NCI-H748 (cell line): Measurements from ENCODE around the gene TMEM236.

Experiments used
- DNase-seq: peaks from one replicate; lab custom pipeline; 2025; ENCODE audit not compliant: unreplicated experiment; lab: John Stamatoyannopoulos, UW

Gene TMEM236

DNA sequence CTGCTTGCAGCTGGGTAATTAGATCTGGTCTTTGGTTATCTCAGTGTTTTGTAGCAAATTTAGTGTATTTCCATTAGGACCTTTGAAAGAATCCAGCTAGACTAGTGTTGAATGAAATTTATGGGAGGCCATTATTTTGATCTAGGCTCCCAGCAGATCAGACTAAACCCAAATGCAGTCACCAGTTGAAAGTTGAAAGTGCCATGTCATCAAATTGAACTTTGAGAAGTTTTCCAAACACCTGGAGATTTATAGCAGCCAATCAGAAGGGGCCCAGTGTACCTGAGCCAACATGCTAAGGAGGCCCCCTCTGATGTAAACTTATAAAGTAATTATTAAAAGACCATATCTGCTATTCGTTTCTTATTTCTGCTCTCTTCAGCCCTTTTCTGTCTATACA is 11.3 kb upstream of the TMEM236 start:
- DNase-seq: no peak

DNA sequence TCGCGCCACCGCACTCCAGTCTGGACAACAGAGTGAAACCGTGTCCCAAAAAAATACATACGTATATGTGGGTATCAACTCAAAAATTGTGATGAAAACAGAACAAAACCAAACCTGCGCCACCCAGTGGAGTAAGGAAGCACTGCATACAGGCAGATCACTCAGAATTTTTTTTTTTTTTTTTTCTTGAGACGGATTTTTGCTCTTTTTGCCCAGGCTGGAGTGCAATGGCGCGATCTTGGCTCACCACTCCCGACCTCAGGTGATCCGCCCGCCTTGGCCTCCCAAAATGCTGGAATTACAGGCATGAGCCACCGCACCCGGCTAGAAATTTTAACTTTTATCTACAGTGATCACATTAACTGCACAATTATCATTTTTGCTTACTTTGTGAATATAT is 9.1 kb upstream of the TMEM236 start:
- peak; percentile 26 for DNase-seq

DNA sequence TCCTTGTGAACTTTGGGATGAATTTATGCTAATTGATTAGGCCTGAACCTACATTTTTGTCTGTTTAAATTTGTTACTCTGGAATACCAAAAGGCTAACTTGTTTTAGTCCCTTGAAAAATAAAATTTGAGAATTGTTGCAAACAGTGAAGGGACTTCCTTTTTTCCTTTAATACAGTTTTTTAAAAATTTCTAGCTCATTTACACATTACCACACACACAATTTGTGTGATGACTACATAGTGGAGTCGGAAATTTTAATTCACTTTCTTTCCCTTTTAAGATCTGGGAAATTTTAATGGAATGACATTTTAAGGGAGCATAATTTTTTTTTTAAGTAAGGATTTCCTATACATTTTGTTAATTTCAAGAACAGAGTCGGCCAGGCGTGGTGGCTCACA is 8.6 kb upstream of the TMEM236 start:
- DNase-seq: no peak

DNA sequence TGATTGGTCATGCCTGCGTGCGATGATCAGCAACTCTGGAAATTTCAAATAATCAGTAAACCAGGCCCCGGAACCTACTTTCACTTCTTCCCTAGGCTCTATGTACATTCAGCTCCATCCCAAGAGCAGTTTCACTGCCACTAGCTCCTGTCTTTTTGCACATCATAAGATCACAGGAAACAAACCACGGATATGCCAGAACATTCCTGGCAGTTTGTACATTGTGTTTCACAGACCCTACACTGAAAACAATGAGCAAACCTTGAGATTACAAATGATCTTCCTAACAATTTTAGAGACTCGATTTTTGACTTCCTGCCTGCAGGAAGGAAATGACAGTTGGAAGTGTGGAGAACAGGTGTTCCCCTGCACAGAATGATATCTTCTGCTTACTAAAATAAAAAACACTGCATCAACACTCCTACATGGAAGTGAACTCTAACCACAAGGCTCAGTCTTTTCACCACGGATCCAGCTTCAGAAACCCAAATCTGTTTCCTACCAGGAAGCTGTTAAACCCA is 7.6 kb upstream of the TMEM236 start:
- DNase-seq: no peak

DNA sequence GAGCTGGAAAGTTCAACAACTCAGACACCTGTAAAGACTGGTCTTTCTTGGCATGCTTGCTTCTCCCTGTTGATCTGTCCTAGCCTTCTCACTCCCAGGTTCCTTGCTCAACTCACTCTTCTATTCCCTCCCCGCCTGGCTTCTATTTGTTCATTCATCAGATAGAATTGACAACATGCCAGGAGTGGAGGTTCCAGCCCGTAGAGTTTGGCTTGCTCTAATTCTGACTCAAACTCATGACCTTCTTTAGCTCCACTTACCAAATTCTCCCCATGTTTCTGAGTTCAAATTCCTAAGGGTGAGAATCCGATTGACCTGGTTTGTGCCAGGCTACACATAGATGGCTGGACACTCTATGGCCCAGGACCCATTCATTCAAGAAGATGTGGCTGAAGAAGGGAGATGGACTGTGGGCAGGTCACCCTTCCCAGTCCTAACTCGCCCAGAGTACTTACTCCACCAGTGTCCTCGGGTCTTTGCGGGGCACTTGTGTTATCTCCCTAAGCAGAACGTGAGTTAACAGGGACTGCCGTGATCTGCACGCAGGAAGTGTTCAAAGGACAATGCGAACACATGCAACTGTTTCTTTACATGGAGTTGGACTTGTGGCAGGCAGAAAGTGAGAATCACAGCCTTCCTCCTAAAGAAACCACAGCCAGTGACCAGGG is 4.0 kb upstream of the TMEM236 start:
- DNase-seq: no peak

DNA sequence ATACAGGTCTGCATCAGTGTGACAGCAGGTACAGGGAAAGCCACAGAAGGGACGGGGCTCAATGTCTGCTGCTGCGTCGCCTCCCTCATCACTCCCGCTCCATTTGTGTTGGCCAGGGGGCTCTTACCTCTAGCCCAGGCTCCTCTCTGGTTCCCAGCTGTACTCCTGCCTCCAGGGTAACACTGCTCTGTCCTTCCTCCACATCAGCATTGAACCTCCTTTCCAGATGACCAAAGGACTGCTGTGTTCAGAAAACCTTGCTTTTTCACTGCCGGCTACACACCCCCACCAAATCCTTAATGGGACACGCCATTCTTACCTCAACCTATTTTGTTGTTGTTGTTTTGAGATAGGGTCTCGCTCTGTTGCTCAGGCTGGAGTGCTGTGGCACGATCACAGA is 2.1 kb upstream of the TMEM236 start:
- no peak for DNase-seq

DNA sequence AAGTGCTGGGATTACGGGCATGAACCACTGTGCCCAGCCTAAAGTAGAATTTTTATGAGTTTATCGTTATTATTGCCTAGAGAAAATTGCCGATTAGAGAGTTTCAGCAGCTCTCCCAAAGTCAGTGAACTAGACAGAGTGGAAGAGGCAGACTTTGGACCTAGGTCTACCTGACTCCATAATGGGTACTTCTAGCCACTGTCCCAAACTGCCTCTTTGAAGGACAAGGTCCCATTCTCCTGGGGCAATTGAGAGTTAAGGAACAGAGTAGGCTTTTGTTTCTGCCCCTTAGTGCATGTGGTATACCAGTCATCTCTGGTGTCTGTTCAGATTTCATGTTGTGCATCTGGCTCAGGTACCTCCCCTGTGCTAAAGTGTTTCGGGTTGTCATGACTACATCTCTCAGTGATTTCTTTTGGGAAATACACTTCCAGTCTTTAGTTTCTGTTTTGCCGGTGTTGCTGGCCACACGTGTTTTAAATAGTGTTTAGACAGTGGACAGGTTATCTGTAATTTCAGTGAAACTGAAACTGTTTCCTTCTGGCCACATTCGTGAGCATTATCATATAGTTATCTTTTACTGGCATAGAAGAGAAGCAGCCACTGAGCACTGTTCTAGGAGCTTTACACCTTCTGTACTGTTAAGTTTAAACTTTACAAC is 4.7 kb downstream of the TMEM236 start:
- DNase-seq: peak; percentile 55

DNA sequence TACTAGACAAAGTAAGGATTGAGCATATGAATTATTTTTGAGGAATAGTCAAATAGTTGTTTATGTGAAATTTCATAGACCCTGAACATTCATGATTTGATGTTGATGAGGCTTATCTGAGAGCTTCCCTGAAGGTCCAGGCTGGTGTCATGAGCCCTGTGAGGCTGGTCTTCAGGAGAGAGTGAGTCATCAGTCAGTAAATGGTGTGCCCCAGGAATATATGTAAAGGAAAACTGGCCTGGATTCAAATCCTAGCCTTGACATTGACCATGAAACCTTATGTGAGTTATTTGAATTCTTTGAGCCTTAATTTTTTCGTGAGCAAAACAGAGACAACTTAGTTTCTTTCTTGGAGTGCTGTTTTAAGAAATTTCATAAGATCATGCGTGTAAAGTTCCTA is 6.2 kb downstream of the TMEM236 start:
- no peak for DNase-seq

DNA sequence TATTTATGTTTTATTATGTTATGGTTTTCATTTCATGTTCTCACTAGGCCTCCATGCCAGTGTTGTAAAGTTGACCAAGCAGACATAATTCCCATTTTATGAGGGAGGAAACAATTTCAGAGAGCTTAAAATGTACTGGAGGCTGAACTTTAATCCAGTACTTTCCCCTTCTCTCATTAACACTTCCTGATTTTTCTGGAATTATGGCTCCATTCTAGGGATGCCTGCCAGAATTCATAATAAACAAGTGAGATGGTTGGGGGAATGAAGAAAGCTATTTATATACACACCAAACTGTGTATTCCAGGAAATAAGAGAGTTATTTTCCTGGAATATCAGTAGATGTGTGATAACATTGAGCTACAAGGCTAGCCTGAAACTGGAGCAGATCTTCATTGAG is 6.9 kb downstream of the TMEM236 start:
- DNase-seq: no peak

DNA sequence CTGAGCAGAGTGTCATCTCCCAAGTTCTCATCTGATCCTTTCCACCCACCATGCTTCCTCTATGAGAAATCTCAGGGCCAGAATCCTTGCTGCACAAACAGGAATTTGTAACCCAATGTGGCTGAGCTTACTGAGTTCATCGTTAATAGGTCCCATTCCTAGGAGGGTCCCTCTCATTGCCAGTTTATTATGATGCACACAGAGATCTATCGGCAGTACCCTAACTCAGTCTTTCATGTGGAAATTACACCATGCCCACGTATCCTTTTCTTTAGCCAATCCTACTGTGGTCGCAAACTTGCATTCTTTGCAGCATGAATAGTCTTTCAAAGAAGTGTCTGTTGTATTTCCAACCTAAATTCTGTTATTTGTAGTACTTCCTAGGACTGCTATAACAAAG is 12.1 kb downstream of the TMEM236 start:
- no peak for DNase-seq

DNA sequence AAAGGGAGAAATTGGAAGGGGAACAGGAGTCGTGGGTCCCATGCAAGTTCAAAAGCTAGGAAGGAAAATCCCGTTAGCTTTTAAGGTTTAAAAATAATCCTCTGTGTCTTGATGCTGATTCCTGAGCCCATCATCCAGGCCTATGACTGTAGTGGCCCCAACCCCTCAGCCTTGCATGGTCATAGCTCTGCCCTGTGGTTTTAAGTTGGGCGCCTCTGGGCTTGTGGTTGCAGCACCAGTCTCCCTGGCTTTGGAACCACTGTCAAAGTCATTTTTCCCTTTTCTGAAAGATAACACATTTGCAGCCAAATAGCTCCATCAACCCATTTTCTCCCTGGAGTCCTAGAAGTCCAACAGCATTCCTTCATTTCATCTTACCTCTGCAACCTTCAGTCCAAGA is 13.6 kb downstream of the TMEM236 start:
- DNase-seq: no peak

DNA sequence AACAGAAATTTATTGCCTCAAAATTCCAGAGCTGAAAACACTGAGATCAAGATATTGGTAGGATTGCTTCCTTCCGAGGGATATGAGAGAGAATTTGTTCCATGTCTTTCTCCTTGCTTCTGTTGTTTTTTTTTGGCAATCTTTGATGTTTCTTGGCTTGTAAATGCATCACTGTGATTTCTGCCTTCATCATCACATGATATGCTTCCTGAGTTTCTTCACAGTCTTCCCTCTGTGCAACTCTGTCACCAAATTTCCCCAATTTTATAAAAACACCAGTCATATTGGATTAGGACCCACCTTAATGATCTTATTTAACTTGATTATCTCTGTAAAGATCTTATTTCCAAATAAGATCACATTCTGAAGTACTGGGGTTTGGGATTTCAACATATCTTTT is 14.7 kb downstream of the TMEM236 start:
- no peak for DNase-seq

DNA sequence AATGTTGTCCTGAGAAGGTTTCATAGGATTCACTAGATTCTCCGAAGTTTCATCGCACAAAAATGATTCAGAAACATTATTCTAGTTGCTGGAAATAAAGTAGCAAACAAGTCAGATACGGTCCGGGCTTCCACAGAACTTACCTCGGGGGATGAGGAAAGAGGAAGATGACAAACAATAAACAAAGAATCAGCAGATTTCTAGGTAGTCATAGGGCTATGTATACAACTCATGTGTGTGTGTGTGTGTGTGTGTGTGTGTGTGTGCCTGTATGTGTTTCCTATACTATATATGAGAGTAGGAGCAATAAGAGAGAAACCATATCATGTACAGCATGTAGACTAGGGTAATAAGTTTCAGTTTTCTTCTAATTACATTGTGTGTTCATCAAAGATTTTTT is 16.5 kb downstream of the TMEM236 start:
- DNase-seq: no peak

DNA sequence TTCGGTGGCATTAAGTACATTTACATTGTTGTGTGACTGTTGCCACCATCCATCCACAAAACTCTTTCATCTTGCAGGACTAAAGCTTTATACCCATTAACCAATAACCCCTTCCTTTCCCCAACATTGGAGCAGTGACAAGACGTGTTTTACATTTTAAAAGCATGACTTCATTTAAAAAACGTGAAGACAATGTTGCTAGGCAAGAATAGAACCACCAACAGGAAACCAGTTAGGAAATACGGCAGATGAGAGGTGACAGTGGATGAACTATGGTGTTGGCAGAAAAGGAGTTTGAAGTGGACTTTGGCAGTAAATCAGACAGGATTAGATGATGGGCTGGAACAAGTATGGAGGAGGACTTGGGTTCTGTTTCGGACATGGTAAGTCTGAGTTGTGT is 17.0 kb downstream of the TMEM236 start:
- DNase-seq: no peak

DNA sequence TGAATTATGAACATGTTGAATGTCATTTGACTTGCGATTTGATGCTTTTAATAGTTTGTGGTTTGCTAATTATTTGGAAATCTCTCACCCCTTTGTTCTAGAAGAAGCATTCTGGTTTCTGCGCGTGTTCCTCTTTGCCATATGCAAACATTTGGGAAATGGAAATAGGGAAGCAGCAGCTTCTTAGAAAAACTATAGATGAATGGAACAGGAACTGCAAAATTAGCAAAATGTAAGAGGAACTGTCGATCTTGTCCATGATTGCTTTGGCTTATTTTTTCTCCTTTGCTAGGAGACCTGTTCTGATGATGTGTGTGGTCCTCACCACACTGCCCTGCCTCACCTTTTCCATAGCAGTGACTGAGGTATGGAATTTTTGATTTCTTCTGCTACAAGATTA is 19.0 kb downstream of the TMEM236 start:
- no peak for DNase-seq

DNA sequence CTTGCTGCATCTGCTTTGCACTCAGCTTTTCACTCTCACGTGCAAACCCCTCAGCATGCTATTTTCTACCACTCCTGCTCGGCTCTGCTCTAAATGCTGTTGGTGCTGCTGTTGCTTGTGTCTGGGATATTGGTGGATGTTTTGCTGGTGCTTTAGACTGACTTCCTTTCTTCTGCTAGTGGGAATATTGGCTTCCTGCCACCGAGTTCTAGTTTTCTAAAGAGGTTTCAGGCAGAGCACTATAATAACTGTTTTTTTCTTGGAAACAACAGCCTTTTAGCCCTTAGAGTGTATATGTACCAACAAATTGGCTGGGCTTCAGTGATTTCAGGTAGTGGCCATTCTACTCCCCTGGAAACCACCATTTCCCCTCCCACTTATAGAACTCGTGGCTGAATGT is 27.8 kb downstream of the TMEM236 start:
- no peak for DNase-seq

DNA sequence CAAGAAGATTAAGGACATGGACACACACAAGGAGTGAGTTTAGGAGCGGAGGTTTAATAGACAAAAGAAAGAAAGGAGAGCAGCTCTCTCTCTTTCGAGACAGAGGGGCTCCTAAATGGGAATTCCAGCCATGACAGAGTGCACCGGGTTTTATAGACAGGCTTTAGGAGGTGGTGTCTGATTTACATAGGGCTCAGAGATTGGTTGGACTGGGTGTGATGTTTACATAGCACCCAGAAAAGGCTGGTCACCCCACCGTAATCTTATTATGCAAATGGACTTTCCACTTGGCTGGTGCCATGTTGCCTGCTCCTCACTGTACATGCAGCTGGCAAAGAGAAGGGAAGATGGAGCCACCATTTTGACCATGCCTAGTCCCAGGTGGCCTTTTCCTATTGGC is 28.7 kb downstream of the TMEM236 start:
- DNase-seq: no peak

DNA sequence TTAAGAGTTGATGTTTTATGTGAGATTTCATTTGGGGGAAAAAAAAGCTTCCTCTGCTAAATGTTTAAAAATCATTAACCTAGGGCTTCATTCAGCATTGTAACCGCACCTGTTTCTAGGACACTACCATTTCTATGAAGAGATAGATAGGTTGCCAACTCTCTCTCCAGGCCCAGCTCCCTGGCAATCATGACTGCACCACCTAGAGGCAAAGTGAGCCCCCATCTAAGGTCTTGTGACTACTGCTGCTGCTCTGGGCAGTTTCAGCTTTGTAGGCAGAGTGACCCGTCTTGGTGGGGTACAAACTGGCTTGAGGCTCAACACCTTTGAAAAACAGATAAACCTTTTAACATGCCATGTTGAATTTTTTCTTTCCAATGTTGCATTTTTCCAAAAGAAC is 29.9 kb downstream of the TMEM236 start:
- DNase-seq: peak; percentile 23

DNA sequence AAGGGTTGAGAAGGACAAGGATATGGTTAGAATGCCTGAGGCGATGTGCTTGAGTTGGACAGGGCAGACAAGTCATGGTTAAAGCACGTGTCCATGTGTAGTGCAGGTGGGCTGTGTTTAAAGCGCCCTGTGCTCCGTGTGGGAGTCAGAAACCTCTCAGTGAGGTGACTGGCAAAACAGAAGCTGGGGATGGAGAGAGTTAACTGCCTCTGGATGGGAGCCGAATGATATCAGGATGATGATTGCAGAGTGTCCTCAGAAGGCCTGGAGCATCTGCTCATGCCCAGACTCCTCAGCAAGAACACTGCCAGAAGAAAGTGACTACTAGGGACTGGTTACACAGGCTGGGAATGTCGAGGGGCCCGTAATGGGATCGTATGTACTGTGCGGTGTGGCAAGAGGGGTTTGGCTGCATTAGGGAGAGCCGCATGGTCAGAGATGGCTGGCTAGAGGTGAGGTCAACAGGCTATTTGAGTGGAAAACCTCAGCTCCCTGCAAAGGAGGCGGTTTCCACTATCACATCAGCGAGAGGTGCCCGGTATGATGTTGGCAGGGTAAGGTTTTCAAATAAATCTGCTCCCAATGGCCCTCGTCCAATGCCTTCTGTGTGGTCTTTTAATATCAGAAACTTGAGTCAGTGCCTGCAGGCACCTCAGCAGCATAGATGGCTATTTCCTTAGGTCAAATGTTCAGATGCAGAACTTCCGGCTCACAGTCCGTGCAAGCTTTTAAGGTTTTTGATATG is 31.1 kb downstream of the TMEM236 start:
- no peak for DNase-seq

DNA sequence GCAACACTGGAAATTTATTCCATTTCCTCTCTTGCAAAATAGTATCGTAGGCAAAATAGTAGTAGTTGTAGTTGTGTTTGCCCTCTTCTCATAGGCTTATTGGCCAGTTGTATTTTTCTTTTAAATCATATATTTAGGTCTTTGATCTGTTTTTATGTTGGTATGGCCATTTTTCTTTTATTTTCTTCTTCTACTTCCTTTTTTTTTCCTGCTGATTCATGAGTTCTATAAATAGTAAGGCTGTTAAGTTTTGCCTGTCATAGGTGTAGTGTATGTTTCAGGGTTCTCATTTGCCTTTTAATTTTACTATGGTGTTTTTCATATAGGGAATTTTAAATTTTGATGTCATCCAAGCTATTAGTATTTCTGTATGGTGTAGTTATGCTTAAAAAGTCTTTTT is 31.8 kb downstream of the TMEM236 start:
- no peak for DNase-seq

DNA sequence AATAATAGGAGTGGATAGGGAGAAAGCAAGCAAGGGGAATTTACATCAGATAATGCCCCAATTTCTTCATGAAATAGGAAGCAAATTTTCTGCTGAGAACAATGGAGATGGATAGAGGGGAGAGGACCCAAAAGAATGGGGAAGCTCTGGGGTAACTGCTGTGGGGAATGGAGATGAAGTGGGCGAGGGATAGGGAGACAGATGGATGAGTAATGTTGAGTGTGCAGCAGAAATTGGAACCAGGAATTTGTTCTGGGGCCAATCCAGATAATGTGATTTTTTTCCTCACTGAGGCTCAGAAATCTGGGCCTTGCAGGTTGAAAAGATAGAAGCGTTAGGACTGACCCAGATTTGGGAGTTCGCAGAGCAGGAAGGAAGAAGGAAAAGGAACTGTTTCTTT is 32.7 kb downstream of the TMEM236 start:
- DNase-seq: no peak

DNA sequence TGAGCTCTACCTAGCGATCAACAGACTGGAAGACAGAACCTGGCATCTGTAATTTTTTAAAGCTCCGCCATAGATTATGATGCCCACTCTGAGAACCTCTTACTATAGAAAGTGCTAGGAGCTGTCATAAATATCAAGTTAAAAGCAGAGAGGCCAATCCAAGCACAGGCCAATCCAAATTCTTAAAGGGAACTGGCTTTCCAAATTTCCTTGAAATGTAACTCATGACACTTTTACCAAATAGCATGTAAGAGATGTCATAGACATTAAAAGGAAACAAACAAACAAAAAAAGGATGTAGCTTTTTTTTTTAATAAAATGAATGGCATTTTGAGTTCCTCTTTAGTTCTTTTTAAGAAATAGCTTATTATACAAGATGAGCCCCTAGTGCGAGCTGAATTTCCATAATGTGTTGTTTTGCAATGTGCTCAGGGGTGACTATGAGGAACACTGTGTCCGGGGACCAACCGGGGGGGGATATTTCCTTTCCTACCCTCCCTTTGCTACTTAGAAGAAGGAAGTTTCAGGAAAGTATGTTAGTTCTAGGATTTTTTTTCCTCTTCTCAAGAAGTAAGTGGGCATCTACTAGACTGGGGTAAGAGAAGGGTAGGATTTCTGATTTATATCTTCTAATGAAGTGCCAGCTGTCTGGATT is 33.4 kb downstream of the TMEM236 start:
- no peak for DNase-seq
